ENCODE results near the gene IGFBP2.
A peak's percentile ranks its signal among the peaks of the same experiment; 100 is the strongest.

IGFBP2 gene

DNA sequence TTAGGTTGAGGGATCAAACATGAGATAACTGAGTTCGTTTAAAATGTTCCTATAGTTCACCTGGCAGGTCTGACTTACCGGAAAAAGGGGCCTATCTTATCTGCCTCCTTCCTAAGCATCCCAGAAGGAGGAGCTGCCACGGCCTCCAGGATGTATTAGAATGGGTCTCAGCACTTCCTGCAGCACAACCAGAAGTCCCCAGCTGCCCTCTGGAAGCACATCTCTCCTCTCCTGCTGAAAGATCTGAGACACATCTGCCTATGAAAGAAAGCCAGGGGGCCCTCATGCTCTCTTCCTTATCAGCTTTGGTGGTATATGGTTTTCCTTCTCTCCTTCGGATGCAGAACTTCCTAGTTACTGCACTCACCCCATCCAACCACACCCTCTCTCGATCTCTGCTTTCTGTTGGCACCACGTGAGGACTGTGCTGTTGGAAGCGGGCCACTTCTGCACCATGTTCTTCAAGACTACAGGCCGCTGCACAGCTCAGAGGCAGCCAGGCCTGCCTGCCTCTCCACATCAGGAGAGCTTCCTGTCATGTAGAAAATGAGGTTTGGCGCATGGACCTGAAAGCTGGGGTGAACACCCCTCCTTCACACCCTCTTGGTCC, 55.6 kb downstream of the IGFBP2 start:
- no peak overlapping the region for H3K27ac ChIP-seq
- TF ChIP-seq CTCF (IDR thresholded peaks at IDR 0.05) (no peak), ZFX (IDR thresholded peaks at IDR 0.05; ENCODE audit: borderline replicate concordance) (no peak)

- TF ChIP-seq ZFX (IDR thresholded peaks at IDR 0.05; ENCODE audit: borderline replicate concordance) (no peak), CTCF (IDR thresholded peaks at IDR 0.05) (no peak)
- no peak overlapping the region for H3K27ac ChIP-seq
Observed at GRCh38 chr2:216689397-216689796, 56.2 kb downstream of the IGFBP2 start.

- H3K27ac ChIP-seq: no peak overlapping the region
- no peak for TF ChIP-seq CTCF (IDR thresholded peaks at IDR 0.05)
- TF ChIP-seq ZFX (IDR thresholded peaks at IDR 0.05; ENCODE audit: borderline replicate concordance): no peak
Observed at GRCh38 chr2:216690456-216690852, 57.2 kb downstream of the IGFBP2 start.

- no peak for TF ChIP-seq ZFX (IDR thresholded peaks at IDR 0.05; ENCODE audit: borderline replicate concordance)
- TF ChIP-seq CTCF (IDR thresholded peaks at IDR 0.05): no peak
Observed at GRCh38 chr2:216690853-216691741, 57.9 kb downstream of the IGFBP2 start.

GRCh38 chr2:216692636-216693413, 59.6 kb downstream of the IGFBP2 start:
- H3K27ac ChIP-seq: peak overlapping the region; percentile 60
- TF ChIP-seq ZFX (IDR thresholded peaks at IDR 0.05; ENCODE audit: borderline replicate concordance): no peak
- no peak for TF ChIP-seq CTCF (IDR thresholded peaks at IDR 0.05)

More at GRCh38 chr2:216690853-216691741, 57.9 kb downstream of the IGFBP2 start:
- no peak overlapping the region for H3K27ac ChIP-seq

GRCh38 chr2:216693414-216694080, 60.3 kb downstream of the IGFBP2 start:
- no peak overlapping the region for H3K27ac ChIP-seq
- no peak for TF ChIP-seq ZFX (IDR thresholded peaks at IDR 0.05; ENCODE audit: borderline replicate concordance)
- TF ChIP-seq CTCF (IDR thresholded peaks at IDR 0.05): no peak
